VCaP (cell line): Measurements from ENCODE around the gene WDR47.

Experiments used
- H3K27ac ChIP-seq: fragments of 450-650 bp; 2 replicates; pipeline ENCODE4 v1.5.1; 2017
- TF ChIP-seq, protein P1 (sequence below): fragments of 450-650 bp; conservative IDR thresholded peaks from 2 replicates; pipeline ENCODE4 v1.5.1; 2017; ENCODE audit warnings: mild to moderate bottlenecking, moderate library complexity

The WDR47 gene

DNA sequence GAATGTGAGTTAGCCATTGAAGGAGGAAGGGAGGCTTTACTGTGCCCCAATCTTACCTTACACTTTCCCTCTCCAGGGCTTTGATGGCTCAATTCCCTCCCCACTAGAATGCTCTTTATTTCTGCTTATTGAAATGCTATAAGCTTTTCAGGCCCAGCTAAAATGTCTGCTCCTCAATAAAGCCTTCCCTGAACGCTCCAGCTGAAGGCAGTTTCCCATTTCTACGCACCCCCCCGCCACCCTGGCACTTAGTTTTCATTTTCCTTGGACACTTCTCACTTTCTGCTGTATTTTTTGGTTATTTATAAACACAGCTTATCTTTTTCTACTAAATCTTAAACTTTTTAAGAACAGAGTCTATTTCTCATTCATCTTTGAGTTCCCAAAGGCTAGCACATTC lies 41.6 kb upstream of the WDR47 start:
- H3K27ac ChIP-seq, result no peak overlapping the region
- TF ChIP-seq, protein P1, sequence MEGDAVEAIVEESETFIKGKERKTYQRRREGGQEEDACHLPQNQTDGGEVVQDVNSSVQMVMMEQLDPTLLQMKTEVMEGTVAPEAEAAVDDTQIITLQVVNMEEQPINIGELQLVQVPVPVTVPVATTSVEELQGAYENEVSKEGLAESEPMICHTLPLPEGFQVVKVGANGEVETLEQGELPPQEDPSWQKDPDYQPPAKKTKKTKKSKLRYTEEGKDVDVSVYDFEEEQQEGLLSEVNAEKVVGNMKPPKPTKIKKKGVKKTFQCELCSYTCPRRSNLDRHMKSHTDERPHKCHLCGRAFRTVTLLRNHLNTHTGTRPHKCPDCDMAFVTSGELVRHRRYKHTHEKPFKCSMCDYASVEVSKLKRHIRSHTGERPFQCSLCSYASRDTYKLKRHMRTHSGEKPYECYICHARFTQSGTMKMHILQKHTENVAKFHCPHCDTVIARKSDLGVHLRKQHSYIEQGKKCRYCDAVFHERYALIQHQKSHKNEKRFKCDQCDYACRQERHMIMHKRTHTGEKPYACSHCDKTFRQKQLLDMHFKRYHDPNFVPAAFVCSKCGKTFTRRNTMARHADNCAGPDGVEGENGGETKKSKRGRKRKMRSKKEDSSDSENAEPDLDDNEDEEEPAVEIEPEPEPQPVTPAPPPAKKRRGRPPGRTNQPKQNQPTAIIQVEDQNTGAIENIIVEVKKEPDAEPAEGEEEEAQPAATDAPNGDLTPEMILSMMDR, result no peak

DNA sequence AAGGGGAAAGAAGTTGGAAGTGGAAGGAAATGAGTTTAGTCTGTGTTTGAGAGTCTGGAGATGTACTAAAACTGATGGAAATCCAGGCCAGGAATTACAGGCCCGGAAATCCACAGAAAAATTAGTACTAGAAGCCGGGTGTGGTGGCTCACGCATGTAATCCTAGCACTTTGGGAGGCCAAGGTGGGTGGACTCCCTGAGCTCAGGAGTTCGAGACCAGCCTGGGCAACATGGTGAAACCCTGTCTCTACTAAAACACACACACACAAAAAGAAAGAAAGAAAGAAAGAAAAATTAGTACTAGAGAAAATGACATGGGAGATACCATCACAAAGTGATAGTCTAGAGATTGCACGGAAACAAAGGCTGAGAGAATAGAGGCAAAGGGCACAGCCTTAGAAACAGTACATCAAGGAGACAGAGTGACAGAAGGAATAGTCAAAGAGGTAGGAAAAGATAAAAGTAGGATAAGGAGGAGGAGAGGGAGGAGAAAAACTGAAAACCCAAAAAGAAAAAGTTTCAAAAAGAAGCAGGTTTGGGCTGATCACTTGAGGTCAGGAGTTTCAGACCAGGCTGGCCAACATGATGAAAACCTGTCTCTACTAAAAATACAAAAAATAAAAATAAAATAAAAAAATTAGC lies 38.7 kb upstream of the WDR47 start:
- H3K27ac ChIP-seq, result peak overlapping the region; percentile 41
- TF ChIP-seq, protein P1, result no peak

DNA sequence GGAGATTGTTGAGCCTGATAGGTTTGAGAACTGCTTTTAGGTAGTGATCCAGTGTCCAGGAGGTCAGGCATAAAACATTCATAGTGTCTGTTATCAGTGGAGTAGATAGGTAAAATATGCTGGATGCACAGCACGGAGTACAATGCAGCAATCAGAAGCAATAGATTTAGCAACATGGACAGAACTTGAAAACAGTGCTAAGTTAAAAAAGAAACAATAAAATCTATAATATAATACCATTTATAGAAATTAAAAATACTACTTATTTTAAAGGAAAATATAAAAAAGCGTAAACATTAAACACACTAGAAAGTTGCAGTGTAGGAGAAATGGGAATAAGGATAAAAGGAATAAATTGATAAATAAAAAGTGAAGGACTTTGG lies 37.3 kb upstream of the WDR47 start:
- H3K27ac ChIP-seq, result peak overlapping the region; percentile 41; the same call in 1 of the 2 replicates
- TF ChIP-seq, protein P1, result no peak

DNA sequence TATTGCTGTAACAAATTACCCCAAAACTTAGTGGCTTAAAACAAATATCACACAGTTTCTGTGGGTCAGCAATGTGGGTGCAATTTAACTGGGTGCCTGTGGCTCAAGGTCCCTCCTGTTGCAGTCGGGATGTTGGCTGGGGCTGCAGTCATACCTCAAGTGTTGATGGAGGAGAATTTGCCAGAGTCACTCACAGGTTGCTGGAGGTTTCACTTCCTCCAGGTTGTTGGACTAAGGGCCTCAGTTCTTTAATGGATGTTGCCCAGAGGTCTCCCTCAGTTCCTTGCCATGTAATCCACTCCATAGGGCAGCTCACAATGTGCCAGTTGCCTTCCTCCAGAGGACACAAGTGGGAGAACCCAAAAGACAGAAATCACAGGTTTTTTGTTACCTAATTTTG lies 36.4 kb upstream of the WDR47 start:
- TF ChIP-seq, protein P1, result no peak
- H3K27ac ChIP-seq, result no peak overlapping the region

DNA sequence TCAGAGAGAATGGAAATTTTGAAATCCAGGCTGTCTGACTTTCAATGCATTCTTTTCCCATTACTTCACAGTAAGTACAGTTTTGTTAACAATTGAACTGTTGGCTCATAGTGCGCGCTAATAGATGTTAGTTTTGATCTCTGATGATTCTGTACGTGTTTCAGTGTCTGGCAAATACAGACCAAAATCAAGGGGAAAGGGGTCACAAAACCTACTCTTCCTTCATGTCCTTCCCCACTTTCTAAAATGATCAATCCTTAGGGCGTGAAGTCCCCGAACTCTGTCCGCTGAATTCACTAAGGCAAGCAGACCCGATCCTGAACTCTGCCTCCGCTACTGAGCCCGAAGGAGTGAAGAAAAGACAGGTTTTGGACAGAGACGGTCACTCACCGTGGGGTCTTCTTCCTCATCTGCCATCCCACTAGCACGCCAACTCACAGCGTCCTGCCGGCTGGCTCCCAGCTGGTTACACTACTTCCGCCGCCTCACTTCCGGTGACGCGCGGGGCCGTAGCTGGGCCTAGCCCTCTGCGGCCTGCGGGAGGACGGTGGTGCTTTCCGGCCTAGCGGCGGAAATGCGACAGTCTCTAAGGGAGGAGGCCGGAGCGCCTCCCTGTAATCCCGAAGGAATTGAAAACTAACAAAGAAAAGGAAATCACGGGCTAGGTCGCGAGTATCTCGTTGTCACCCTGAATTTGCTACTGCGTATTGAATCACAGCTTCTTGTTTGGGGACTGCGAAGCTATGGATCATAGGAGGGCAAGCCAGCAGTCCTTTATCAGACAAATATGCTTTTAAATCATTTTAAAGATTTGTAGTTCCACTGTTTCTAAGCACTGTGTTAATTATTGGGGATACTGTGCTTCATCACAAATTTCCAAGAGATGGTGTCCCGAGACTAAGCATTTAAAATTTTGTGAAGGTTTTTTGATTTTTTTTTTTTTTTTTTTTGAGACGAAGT lies 33.9 kb upstream of the WDR47 start, which contains the start of gene TAF13:
Gene TAF13, minus strand, starts transcription at position 473 of the 960 bp plus-strand sequence. Its CDS starts 56 bp downstream, at position 417.
- TF ChIP-seq, protein P1, result no peak
- peak within 1 kb of the TSS; percentile 90 for H3K27ac ChIP-seq

DNA sequence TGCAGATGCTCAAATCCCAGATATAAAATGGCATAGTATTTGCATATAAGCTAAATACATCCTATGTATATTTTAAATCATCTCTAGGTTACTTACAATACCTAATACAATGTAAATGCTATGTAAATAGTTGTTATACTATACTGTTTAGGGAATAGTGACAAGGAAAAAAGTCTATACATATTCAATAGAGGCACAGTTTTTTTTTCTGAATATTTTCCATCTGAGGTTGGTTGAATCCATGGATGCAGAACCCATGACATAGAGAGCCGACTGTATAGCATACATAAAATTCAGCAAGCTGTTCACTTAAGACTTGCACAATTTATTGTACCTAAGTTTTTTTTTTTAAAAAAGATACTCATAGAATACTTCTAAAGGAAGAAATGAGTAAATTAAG lies 27.4 kb upstream of the WDR47 start:
- TF ChIP-seq, protein P1, result no peak

DNA sequence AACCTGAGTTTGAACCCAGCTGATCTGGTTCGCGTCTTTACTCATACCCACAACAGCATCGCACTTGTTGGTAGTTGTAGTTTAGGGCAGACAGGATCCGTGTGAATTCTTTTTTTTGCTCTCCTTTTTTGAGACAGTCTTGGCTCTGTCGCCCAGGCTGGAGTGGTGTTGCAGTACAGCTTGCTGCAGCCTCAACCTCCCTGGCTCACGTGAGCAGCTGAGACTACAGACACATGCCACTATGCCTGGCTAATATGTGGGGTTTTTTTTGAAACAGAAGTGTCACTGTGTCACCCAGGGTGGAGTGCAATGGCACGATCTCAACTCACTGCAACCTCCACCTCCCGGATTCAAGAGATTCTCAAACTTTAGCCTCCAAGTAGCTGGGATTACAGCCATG lies 26.0 kb upstream of the WDR47 start:
- TF ChIP-seq, protein P1, result no peak
- no peak overlapping the region for H3K27ac ChIP-seq

More for the DNA sequence above, 27.4 kb upstream of the WDR47 start:
- H3K27ac ChIP-seq, result no peak overlapping the region
